Thoracic aorta (tissue), 2 donors: ENCODE results near the gene AQP1. TPM values are rescaled to one million over a fixed set of nuclear protein-coding genes. Genes with fewer than 3 reads are reported as not detected.

Experiments
- ATAC-seq: fragments of 150-250 bp; one replicate; pipeline ENCODE4 v1.8.0; 2017; ENCODE audit warnings: low read depth; ENCODE audit not compliant: insufficient number of reproducible peaks, low FRiP score
- DNase-seq: peaks from one replicate; pipeline ENCODE4 v3.0.0-alpha.2; 2020; ENCODE audit warnings: low spot score
- H3K27ac ChIP-seq, 2 donors: fragments of 200-600 bp; sonication (generic); 1 replicate in 1 of 2; 2 replicates in 1 of 2; pipeline ENCODE4 v1.5.1; 2016; ENCODE audit warnings: mild to moderate bottlenecking in 2 of 2, moderate library complexity in 2 of 2
- H3K27me3 ChIP-seq: fragments of 200-600 bp; sonication (generic); replicated peaks from 2 replicates; pipeline ENCODE4 v1.6.0; 2016; ENCODE audit warnings: mild to moderate bottlenecking; ENCODE audit not compliant: insufficient read depth
- H3K36me3 ChIP-seq: fragments of 200-600 bp; sonication (generic); one replicate; pipeline ENCODE4 v1.5.1; 2016
- H3K4me1 ChIP-seq, 2 donors: fragments of 200-600 bp; sonication (generic); 1 replicate in 1 of 2; 2 replicates in 1 of 2; pipeline versions ENCODE4 v1.5.1 to v1.6.0; 2016; ENCODE audit warnings: low read depth in 2 of 2, mild to moderate bottlenecking in 1 of 2; ENCODE audit not compliant: control insufficient read depth in 1 of 2
- H3K4me3 ChIP-seq: fragments of 200-600 bp; sonication (generic); 2 replicates; pipeline ENCODE4 v1.5.1; 2016; ENCODE audit warnings: mild to moderate bottlenecking
- H3K9me3 ChIP-seq: fragments of 200-600 bp; sonication (generic); 2 replicates; pipeline ENCODE4 v1.5.1; 2016
- total RNA-seq, 2 donors: library from RNA; depleted of rRNA; stranded (reverse); fragments of >200 nt; gene quantifications; one replicate each; pipeline versions ENCODE4 v1.1.0 to v1.2.3, GENCODE V29; 2016
- TF ChIP-seq, protein P1 (sequence below): fragments of 200-600 bp; sonication (generic); IDR thresholded peaks from one replicate; pipeline ENCODE4 v1.5.1; 2019; ENCODE audit warnings: antibody characterized with exemption

Gene AQP1
- total RNA-seq, 2 donors from 2014 or later = 1,262 to 1,768 TPM

DNA sequence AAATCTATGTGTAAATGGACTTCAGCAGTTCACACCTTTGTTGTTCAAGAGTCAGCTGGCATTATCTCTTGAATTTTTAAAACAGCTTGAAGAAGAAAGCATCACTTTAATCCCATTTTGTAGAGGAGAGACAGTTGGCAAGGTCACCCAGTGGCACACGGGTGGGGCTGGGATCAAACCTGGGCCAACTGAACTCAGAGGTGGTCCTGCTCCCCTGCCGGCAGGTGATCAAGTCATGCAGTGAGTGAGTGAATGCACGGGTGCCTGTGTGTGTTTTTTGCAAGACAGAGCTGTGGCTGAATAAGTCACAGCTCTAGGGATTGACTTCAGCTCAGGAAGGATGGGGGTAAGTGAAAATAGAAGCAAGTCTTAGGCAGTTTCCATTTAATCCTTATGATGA is 61.6 kb downstream of the AQP1 start:
- no peak for ATAC-seq

DNA sequence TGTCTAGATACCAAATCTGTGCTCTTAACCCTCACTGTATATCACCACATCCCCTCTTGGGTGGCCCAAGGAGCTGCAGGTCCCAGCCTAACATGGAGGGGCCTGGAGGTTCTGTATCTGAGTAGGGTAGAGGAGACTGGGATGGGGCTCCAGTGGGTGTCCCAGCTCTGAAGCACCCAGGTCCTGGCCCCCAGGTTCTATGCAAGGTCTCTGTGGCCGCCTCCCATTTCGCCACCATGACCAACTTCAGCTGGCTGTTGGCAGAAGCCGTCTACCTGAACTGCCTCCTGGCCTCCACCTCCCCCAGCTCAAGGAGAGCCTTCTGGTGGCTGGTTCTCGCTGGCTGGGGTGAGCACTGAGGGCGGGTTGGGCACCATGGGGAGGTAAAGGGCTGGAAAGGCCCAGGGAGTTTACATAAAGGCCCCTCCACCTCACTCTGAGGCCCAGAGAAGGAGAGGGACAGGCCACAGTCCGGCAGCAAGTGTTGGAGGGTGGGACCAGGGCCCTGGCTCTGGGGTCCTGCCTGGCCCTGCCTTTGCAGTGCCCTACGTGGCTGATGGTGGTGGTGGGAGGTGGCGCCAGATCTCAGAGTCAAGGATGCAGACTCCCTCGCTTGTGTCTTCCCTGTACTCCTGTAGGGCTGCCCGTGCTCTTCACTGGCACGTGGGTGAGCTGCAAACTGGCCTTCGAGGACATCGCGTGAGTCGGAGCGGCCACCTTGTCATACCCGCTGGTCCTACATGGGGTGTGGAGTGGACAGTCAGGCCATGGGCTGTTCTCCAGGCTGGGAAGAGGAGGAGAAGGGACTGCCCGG is 62.3 kb downstream of the AQP1 start:
- H3K4me1 ChIP-seq = no peaks in the 10 kb centered on the region
- TF ChIP-seq, protein P1, sequence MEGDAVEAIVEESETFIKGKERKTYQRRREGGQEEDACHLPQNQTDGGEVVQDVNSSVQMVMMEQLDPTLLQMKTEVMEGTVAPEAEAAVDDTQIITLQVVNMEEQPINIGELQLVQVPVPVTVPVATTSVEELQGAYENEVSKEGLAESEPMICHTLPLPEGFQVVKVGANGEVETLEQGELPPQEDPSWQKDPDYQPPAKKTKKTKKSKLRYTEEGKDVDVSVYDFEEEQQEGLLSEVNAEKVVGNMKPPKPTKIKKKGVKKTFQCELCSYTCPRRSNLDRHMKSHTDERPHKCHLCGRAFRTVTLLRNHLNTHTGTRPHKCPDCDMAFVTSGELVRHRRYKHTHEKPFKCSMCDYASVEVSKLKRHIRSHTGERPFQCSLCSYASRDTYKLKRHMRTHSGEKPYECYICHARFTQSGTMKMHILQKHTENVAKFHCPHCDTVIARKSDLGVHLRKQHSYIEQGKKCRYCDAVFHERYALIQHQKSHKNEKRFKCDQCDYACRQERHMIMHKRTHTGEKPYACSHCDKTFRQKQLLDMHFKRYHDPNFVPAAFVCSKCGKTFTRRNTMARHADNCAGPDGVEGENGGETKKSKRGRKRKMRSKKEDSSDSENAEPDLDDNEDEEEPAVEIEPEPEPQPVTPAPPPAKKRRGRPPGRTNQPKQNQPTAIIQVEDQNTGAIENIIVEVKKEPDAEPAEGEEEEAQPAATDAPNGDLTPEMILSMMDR = no peak
- no peak overlapping the region for H3K27ac ChIP-seq
- no peak for DNase-seq
- no peaks in the 10 kb centered on the region for H3K9me3 ChIP-seq
- no peak for ATAC-seq
- no peak overlapping the region for H3K4me3 ChIP-seq
- no peaks in the 10 kb centered on the region for H3K27me3 ChIP-seq
- H3K36me3 ChIP-seq = no peaks in the 10 kb centered on the region

More for the DNA sequence above, 61.6 kb downstream of the AQP1 start:
- TF ChIP-seq, protein P1 = no peak
- Histone ChIP-seq H3K27ac (no peak overlapping the region), H3K27me3 (no peaks in the 10 kb centered on the region), H3K36me3 (no peaks in the 10 kb centered on the region), H3K9me3 (no peaks in the 10 kb centered on the region), H3K4me1 (no peaks in the 10 kb centered on the region), H3K4me3 (no peak overlapping the region)
- DNase-seq = no peak

DNA sequence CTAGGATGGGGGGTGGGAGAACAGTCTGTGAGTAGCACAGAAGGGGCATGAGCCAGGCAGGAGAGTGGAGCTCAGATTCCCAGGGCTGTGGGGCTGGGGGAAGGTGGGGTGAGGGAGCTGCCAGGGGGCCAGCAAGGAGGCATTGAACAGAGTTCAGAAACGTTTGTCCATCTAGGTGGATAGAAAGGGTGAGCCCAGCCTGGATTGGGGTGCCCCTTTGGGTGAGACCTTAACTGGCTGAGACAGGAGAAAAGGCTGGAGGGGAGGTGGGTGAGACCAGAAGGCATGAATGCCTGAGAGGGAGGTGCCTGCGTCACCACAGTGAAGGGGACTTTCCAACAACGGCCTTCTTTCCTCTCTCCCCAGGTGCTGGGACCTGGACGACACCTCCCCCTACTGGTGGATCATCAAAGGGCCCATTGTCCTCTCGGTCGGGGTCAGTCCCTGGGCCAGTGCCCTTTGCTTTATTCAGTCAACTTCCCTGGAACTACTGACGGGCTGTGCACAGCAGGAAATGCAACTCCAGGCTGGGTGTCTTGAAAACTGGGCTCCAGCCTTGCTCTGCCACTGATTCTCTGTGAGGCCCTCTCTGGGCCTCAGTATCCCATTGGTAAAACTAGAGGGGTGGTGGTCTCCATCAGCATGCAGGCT is 63.1 kb downstream of the AQP1 start:
- peak; percentile 66 for ATAC-seq
- H3K4me3 ChIP-seq = no peak overlapping the region
- H3K4me1 ChIP-seq = no peaks in the 10 kb centered on the region
- no peaks in the 10 kb centered on the region for H3K9me3 ChIP-seq
- TF ChIP-seq, protein P1 = peak; percentile 55
- DNase-seq = no peak
- no peak overlapping the region for H3K27ac ChIP-seq
- H3K27me3 ChIP-seq = no peaks in the 10 kb centered on the region
- no peaks in the 10 kb centered on the region for H3K36me3 ChIP-seq

Other genes starting within 250 kb of the AQP1 start
- gene CRHR2, start 229.4 kb upstream of the AQP1 start, total RNA-seq = under 1 TPM in 1 of 2 donors, not detected in 1; 0.21 TPM
- 100 to 1,000 TPM; 137 to 243 TPM for gene INMT, start 159.7 kb upstream of the AQP1 start, total RNA-seq
- gene MINDY4, start 140.4 kb upstream of the AQP1 start, total RNA-seq = 10 to 100 TPM; 32.0 to 44.0 TPM
- not detected for gene GHRHR, start 52.1 kb downstream of the AQP1 start, total RNA-seq
- gene ADCYAP1R1, start 140.5 kb downstream of the AQP1 start, total RNA-seq = 1 to 10 TPM; 1.4 to 2.5 TPM